Fibroblast of lung (primary cell): ENCODE data around the gene KAT8. TPM values are rescaled to one million over a fixed set of nuclear protein-coding genes. Genes with fewer than 3 reads are reported as not detected.
"Not testable (repeated sequence)": the region's sequence is repeated elsewhere in the genome, so short reads cannot be mapped to it uniquely, and the experiment has no call there.

Source experiments
- DNase-seq, 2 donors: peaks; one replicate each; pipeline versions ENCODE4 v3.0.0 to v3.0.0-alpha.2; 2010; ENCODE audit warnings: low read depth in 2 of 2
- H2AFZ ChIP-seq: 2 replicates; pipeline ENCODE4 v1.5.1; 2012; ENCODE audit warnings: low read length, control low read depth, inconsistent platforms
- H3K27ac ChIP-seq: 2 replicates; pipeline ENCODE4 v1.5.1; 2011; ENCODE audit warnings: low read length, control low read depth; ENCODE audit not compliant: insufficient read depth
- H3K27me3 ChIP-seq: 2 replicates; pipeline ENCODE4 v1.5.1; 2011; ENCODE audit warnings: mild to moderate bottlenecking, low read length; ENCODE audit not compliant: control insufficient read depth, insufficient read depth
- H3K36me3 ChIP-seq: 2 replicates; pipeline ENCODE4 v1.5.1; 2011; ENCODE audit warnings: low read length; ENCODE audit not compliant: control insufficient read depth, insufficient read depth
- H3K4me1 ChIP-seq: 2 replicates; pipeline ENCODE4 v1.5.1; 2011; ENCODE audit warnings: low read length; ENCODE audit not compliant: control insufficient read depth, insufficient read depth; ENCODE audit errors: extremely low read depth
- H3K4me2 ChIP-seq: 2 replicates; pipeline ENCODE4 v1.5.1; 2011; ENCODE audit warnings: low read length, control low read depth; ENCODE audit not compliant: insufficient read depth; ENCODE audit errors: extremely low read depth
- H3K4me3 ChIP-seq, 4 experiments: fragments of 200-600 bp in 1 of 4; sonication (generic) in 1 of 4; replicated peaks in 1 of 4; 2 replicates each; pipeline ENCODE4 v1.5.1; 2011 to 2016; ENCODE audit warnings: low read length in 4 of 4, low read depth in 3 of 4, mild to moderate bottlenecking in 3 of 4, control low read depth in 2 of 4, inconsistent platforms in 1 of 4, mixed read lengths in 1 of 4; ENCODE audit not compliant: insufficient read depth in 1 of 4; ENCODE audit errors: control extremely low read depth in 1 of 4
- H3K79me2 ChIP-seq: 2 replicates; pipeline ENCODE4 v1.5.1; 2012; ENCODE audit warnings: mild to moderate bottlenecking, low read length, inconsistent platforms; ENCODE audit not compliant: control insufficient read depth, insufficient read depth
- H3K9ac ChIP-seq: 2 replicates; pipeline ENCODE4 v1.5.1; 2011; ENCODE audit warnings: mild to moderate bottlenecking, low read length, control low read depth; ENCODE audit not compliant: insufficient read depth
- H3K9me3 ChIP-seq: 2 replicates; pipeline ENCODE4 v1.5.1; 2012; ENCODE audit warnings: low read depth, low read length; ENCODE audit not compliant: control insufficient read depth, insufficient read depth
- H4K20me1 ChIP-seq: 2 replicates; pipeline ENCODE4 v1.5.1; 2011; ENCODE audit warnings: low read length; ENCODE audit not compliant: control insufficient read depth, insufficient read depth; ENCODE audit errors: extremely low read depth
- EZH2 ChIP-seq: IDR thresholded peaks from 2 replicates; pipeline ENCODE4 v1.5.1; 2012; ENCODE audit warnings: low read length, control low read depth, mild to moderate bottlenecking; ENCODE audit errors: missing control alignments
- polyA plus RNA-seq, 2 donors: library from polyadenylated mRNA; depleted of rRNA in 1 of 2; stranded (reverse) in 1 of 2; unstranded in 1 of 2; fragments of >200 nt; gene quantifications; 2 replicates each; pipeline ENCODE4 v1.2.1, GENCODE V29; 2011 to 2012; ENCODE audit warnings: missing spikeins in 1 of 2
- total RNA-seq: library from RNA; depleted of rRNA; stranded (reverse); fragments of >200 nt; gene quantifications from 2 replicates; pipeline ENCODE4 v1.2.1, GENCODE V29; 2014
- TF ChIP-seq, protein P1 (sequence below), 2 donors: IDR thresholded peaks in 1 of 2; conservative IDR thresholded peaks in 1 of 2; 1 replicate in 1 of 2; 2 replicates in 1 of 2; pipeline ENCODE4 v1.5.1; 2011 to 2012; ENCODE audit warnings: low read length in 2 of 2, control low read depth in 1 of 2, inconsistent platforms in 1 of 2, low read depth in 1 of 2, mild to moderate bottlenecking in 1 of 2

Gene KAT8
- total and polyA plus RNA-seq, 2 donors (not counting 1 experiment from before 2014, with no cell fraction given): 23.9 to 30.4 TPM

DNA sequence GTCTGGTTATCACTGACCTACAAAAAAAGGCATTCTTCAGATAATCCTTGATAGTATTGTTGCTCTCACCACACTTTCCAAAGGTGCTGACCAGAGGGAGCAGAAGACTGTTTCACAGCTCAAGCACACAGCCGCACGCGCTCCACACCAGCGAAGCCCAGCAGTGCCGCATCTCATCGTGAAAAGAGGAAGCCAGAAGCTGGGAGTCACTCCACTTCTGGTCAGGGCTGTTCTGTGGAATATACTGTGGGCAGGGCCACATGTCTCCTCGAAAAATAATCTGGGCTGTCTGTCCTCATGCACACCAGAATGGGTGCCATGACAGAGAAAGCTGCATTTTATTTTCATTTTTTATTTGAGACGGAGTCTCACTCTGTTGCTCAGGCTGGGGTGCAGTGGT, 39.7 kb downstream of the KAT8 start:
- H3K9ac ChIP-seq: no peak overlapping the region
- H3K9me3 ChIP-seq: no peaks in the 10 kb centered on the region
- no peak overlapping the region for H2AFZ ChIP-seq
- H4K20me1 ChIP-seq: no peaks in the 10 kb centered on the region
- no peaks in the 10 kb centered on the region for H3K4me1 ChIP-seq
- no peak for DNase-seq
- H3K27ac ChIP-seq: no peak overlapping the region
- H3K36me3 ChIP-seq: no peaks in the 10 kb centered on the region
- H3K4me2 ChIP-seq: peak overlapping the region; percentile 32
- no peaks in the 10 kb centered on the region for H3K79me2 ChIP-seq
- no peak overlapping the region for H3K4me3 ChIP-seq
- TF ChIP-seq, protein P1, sequence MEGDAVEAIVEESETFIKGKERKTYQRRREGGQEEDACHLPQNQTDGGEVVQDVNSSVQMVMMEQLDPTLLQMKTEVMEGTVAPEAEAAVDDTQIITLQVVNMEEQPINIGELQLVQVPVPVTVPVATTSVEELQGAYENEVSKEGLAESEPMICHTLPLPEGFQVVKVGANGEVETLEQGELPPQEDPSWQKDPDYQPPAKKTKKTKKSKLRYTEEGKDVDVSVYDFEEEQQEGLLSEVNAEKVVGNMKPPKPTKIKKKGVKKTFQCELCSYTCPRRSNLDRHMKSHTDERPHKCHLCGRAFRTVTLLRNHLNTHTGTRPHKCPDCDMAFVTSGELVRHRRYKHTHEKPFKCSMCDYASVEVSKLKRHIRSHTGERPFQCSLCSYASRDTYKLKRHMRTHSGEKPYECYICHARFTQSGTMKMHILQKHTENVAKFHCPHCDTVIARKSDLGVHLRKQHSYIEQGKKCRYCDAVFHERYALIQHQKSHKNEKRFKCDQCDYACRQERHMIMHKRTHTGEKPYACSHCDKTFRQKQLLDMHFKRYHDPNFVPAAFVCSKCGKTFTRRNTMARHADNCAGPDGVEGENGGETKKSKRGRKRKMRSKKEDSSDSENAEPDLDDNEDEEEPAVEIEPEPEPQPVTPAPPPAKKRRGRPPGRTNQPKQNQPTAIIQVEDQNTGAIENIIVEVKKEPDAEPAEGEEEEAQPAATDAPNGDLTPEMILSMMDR (conservative IDR thresholded peaks at IDR 0.05 in 1 of 2, IDR thresholded peaks at IDR 0.05 in 1 of 2; ENCODE audit: low read depth in 1 of 2, low read length in 2 of 2): no peak
- TF ChIP-seq EZH2: no peak
- H3K27me3 ChIP-seq: no peaks in the 10 kb centered on the region

DNA sequence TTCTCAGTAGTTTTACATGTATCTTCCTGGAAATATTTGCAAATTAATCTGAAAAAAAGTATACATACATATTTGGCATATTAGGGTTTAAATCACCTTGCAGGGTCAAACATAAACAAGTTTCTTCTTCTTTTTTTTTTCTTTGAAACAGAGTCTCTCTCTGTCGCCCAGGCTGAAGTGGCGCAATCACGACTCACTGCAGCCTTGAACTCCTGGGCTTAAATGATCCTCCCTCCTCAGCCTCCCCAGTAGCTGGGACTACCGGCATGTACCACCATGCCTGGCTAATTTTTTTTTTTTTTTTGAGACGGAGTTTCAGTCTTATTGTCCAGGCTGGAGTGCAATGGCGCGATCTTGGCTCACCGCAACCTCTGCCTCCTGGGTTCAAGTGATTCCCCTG, 49.9 kb downstream of the KAT8 start:
- Histone ChIP-seq H2AFZ (no peak overlapping the region), H3K4me1 (no peaks in the 10 kb centered on the region), H3K4me2 (no peak overlapping the region), H3K4me3 (no peak overlapping the region), H3K9me3 (no peaks in the 10 kb centered on the region), H3K36me3 (no peaks in the 10 kb centered on the region), H3K27me3 (no peaks in the 10 kb centered on the region), H3K9ac (no peak overlapping the region), H4K20me1 (no peaks in the 10 kb centered on the region), H3K79me2 (no peaks in the 10 kb centered on the region), H3K27ac (no peak overlapping the region)
- DNase-seq: no peak
- no peak for TF ChIP-seq EZH2
- TF ChIP-seq, protein P1 (conservative IDR thresholded peaks at IDR 0.05 in 1 of 2, IDR thresholded peaks at IDR 0.05 in 1 of 2; ENCODE audit: low read depth in 1 of 2, low read length in 2 of 2): no peak

DNA sequence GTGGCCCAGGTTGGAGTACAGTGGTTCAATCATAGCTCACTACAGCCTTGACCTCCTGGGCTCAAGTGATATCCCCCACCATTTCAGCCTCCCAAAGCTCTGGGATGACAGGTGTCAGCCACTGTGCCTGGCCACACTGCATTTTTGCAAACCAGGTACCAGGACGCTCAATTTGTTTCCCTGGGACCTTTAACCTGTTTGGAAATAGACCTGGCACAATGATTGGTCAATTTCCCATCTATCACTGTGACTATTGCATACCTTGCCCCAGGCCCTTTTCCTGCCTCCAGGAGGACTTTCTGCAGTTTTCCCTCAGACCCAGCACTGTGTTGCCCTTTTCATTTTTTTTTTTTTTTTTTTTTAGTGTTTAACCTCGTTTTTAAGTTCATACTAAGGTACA, 51.4 kb downstream of the KAT8 start:
- Histone ChIP-seq H3K27me3 (no peaks in the 10 kb centered on the region), H3K4me1 (no peaks in the 10 kb centered on the region), H3K79me2 (no peaks in the 10 kb centered on the region), H3K27ac (no peak overlapping the region), H3K9me3 (no peaks in the 10 kb centered on the region), H3K4me3 (no peak overlapping the region), H3K9ac (no peak overlapping the region), H3K4me2 (no peak overlapping the region), H4K20me1 (no peaks in the 10 kb centered on the region), H3K36me3 (no peaks in the 10 kb centered on the region), H2AFZ (no peak overlapping the region)
- TF ChIP-seq EZH2: no peak
- no peak for DNase-seq

DNA sequence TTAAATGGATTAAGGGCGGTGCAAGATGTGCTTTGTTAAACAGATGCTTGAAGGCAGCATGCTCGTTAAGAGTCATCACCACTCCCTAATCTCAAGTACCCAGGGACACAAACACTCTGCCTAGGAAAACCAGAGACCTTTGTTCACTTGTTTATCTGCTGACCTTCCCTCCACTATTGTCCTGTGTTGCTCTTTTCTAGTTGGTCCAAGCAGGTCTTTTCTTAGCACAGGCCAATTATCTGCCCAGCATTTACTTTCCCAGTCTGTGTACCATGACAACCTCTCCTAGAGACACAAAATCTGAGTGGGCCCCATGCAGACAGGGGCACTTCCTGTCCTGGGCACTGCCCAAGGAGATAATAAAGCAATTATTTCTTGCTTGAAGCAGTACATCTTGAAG, 52.6 kb downstream of the KAT8 start:
- H3K79me2 ChIP-seq, H3K27me3 ChIP-seq, H3K9me3 ChIP-seq, H3K4me1 ChIP-seq, DNase-seq, H3K9ac ChIP-seq, H2AFZ ChIP-seq, H3K4me3 ChIP-seq, H3K36me3 ChIP-seq, H4K20me1 ChIP-seq, H3K27ac ChIP-seq, H3K4me2 ChIP-seq: not testable (repeated sequence)
